ENCODE measurements around the gene UGT1A5.
"Not testable (repeated sequence)": the region's sequence is repeated elsewhere in the genome, so short reads cannot be mapped to it uniquely, and the experiment has no call there.

UGT1A5 gene

GRCh38 chr2:233693963-233694362 lies 18.7 kb upstream of the UGT1A5 start:
- no peak for DNase-seq (ENCODE audit: low read depth in 2 of 2)

GRCh38 chr2:233698740-233699139 lies 14.0 kb upstream of the UGT1A5 start:
- no peak for DNase-seq (ENCODE audit: low read depth in 2 of 2)

GRCh38 chr2:233699424-233700027 lies 13.2 kb upstream of the UGT1A5 start:
- no peak for DNase-seq (ENCODE audit: low read depth in 2 of 2)

GRCh38 chr2:233700028-233700635 lies 12.6 kb upstream of the UGT1A5 start:
- no peak for DNase-seq (ENCODE audit: low read depth in 2 of 2)

- DNase-seq (ENCODE audit: low read depth in 2 of 2) = not testable (repeated sequence)
Observed at GRCh38 chr2:233700842-233701241, 11.9 kb upstream of the UGT1A5 start.

GRCh38 chr2:233702238-233702637 lies 10.5 kb upstream of the UGT1A5 start:
- no peak for DNase-seq (ENCODE audit: low read depth in 2 of 2)

GRCh38 chr2:233705911-233706506 lies 6.7 kb upstream of the UGT1A5 start:
- DNase-seq (ENCODE audit: low read depth in 2 of 2) = no peak

GRCh38 chr2:233706720-233707119 lies 6.0 kb upstream of the UGT1A5 start:
- DNase-seq (ENCODE audit: low read depth in 2 of 2) = no peak

- no peak for DNase-seq (ENCODE audit: low read depth in 2 of 2)
Observed at GRCh38 chr2:233707940-233708644, 4.6 kb upstream of the UGT1A5 start.

- no peak for DNase-seq (ENCODE audit: low read depth in 2 of 2)
Observed at GRCh38 chr2:233708942-233709341, 3.8 kb upstream of the UGT1A5 start.

- DNase-seq (ENCODE audit: low read depth in 2 of 2) = peak; percentile 28 to 32
Observed at GRCh38 chr2:233711312-233712008, 1.2 kb upstream of the UGT1A5 start.

- no peak for DNase-seq (ENCODE audit: low read depth in 2 of 2)
Observed at GRCh38 chr2:233713262-233713615, 532 bp downstream of the UGT1A5 start.

GRCh38 chr2:233714121-233714520 lies 1.4 kb downstream of the UGT1A5 start:
- no peak for DNase-seq (ENCODE audit: low read depth in 2 of 2)

GRCh38 chr2:233718552-233718951 lies 5.8 kb downstream of the UGT1A5 start, which contains the start of gene UGT1A4:
Gene UGT1A4, plus strand, starts transcription at chr2:233718736. Its CDS starts 85 bp downstream, at chr2:233718821.
- no peak for DNase-seq (ENCODE audit: low read depth in 2 of 2)

GRCh38 chr2:233728723-233729301 lies 16.1 kb downstream of the UGT1A5 start, which contains the start of gene UGT1A3:
Gene UGT1A3, plus strand, starts transcription at chr2:233729042. Its CDS starts 85 bp downstream, at chr2:233729127.
- no peak for DNase-seq (ENCODE audit: low read depth in 2 of 2)

- DNase-seq (ENCODE audit: low read depth in 2 of 2) = not testable (repeated sequence)
Observed at GRCh38 chr2:233736868-233737653, 24.4 kb downstream of the UGT1A5 start.

GRCh38 chr2:233740870-233741269 lies 28.2 kb downstream of the UGT1A5 start:
- no peak for DNase-seq (ENCODE audit: low read depth in 2 of 2)

GRCh38 chr2:233743464-233744259 lies 31.0 kb downstream of the UGT1A5 start:
- no peak for DNase-seq (ENCODE audit: low read depth in 2 of 2)

- DNase-seq (ENCODE audit: low read depth in 2 of 2) = no peak
Observed at GRCh38 chr2:233745073-233745755, 32.5 kb downstream of the UGT1A5 start.
